ENCODE measurements around the gene KCNQ1.

Gene KCNQ1

GRCh38 chr11:2426221-2426620 lies 18.6 kb upstream of the KCNQ1 start:
- DNase-seq: no peak

DNA sequence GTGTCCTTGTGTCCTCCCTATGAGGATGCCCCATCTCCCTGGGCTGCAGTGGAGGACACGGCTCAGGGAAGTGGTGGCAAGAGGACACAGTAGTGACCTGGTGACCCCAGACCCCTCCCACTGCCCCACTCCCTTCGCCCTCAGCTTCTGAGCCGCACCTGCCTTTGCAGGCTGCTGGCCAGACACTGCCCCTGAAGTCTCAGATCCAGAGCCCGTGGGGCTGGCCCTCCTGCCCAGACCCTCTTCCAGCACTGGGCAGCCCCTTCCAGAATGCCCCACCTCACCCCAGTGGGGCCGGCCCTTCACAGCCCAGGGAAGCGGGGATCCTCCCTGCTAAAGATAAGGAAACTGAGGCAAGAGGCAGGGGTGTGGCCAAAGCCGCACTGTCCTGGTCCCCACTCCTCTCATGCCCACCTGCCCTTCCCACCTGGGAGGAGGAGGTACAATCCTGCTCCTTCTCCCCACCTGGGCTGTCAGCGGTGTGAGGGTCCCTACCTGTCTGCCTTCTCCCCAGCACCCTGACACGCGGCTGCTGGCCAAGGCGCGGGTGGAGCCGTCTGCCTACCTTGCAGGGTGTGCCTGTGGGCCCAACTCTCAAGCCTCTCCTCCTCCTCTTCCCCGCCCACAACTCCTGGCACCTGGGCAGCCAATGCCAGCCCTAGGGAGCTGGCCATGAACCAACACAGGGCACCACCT lies 17.8 kb upstream of the KCNQ1 start:
- DNase-seq: no peak

GRCh38 chr11:2427721-2428321 lies 17.0 kb upstream of the KCNQ1 start:
- DNase-seq: no peak

GRCh38 chr11:2428322-2428795 lies 16.4 kb upstream of the KCNQ1 start:
- DNase-seq: peak; percentile 12

GRCh38 chr11:2431395-2431794 lies 13.4 kb upstream of the KCNQ1 start:
- DNase-seq: no peak

DNA sequence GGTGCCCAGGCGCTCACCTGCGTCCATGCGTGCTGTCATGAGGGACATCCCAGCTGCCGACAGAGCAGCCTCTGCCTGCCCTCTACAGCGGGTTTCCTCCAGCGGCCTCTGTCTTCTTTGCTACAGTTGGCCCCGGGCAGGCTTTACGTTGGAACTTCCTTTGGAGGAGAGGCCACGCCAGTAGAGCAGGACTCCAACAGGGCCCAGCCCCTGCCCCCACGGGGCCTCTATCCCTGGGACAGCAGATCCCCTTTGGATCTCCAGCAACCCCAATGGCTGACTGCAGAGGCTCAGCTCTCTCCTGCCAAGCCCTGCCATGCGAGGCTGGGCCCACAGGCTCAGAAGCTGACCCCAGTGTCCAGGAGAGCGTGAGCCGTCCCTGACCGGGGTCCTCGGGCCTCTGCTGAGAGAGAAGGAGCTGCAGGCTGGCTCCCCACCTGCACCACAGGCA lies 12.6 kb upstream of the KCNQ1 start:
- no peak for DNase-seq

DNA sequence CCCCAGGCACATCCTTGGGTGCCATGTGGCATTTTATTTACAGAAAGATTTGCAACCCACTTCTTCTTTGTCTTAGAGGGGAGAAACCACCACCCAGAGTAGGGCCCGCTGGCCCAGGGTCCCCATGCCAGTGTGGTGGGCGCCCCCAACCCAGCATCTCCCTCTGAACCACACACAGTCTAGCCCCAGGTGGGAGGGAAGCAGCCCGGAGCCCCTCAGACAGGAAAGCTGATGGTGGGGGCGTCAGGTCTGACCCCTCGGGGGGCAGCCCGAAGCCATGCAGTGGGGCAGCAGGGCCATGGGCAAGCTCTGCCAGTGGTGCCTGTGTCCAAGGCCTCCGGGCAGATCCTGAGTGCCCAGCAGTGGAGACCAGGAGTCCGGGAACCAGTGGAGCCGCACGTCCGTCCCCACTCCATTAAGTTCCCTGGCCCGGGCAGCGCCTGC lies 12.2 kb upstream of the KCNQ1 start:
- no peak for DNase-seq

DNA sequence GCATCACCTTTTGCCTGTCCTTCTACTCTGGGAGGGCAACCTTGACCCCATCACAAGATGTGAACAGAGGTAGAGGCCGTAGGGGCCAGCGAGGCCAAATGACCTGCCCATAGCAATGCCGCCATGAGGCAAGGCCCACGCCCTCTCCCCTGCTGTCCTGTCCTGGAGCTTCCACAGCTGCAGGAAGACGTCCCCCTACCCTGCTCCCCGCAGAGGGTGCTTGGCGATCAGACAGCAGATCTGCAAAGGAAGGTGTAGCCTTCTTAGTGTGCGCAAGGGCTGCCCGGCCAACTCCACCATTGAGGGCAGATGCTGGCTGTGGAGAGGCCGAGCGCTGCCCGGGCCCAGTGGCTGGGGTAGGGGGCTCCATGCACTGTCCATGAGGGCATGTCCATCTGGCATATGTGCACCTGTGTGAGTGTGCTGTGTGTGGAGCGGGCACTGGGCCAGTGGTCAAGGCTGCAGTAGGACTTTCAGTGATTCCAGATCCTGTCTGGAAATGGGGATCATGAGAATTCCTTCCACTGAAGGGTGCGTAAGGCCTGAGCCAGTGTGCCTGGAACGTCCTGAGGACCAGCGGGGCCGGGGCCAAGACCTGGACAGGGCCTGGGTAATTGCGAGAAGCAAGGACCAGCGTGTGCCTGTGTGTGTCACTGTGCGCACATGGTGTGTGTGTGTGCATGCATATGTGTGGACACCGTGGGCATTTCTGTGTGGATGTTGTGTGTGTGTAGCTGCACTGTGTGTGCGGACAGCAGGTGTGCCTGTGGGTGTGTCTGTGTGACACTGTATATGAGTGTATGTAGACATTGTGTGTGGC lies 11.5 kb upstream of the KCNQ1 start:
- DNase-seq: no peak

- DNase-seq: no peak
Observed at GRCh38 chr11:2434008-2434407, 10.8 kb upstream of the KCNQ1 start.

- no peak for DNase-seq
Observed at GRCh38 chr11:2434506-2435255, 10.1 kb upstream of the KCNQ1 start.

DNA sequence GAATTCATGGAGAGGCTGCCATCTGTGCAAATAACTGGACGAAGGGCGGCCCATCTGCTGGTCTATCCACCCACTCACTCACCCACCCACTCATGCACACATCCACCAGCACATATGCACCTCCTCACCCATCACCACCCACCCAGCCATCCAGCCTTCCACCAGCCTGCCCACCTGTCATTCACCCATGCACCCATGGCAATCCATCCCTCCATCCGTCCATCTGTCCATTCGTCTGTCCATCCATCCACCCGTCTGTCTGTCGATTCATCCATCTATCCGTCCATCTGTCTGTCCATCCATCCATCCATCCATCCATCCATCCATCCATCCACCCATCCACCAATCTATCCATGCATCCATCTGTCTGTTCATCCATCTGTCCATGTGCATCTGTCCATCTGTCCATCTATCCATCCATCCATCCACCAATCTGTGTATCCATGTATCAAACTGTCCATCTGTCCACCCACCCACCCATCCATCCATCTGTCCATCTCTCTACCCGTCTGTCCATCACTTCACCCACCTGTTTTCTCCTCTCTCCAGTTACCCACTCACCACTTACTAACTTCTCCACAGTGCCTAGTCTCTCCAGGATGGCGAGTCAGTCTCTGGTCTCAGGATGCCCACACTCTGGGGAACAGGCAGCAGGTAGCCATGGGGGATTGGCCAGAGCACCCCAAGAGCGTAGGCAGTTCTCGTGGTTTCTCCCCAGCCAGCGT lies 9.4 kb upstream of the KCNQ1 start:
- no peak for DNase-seq

DNA sequence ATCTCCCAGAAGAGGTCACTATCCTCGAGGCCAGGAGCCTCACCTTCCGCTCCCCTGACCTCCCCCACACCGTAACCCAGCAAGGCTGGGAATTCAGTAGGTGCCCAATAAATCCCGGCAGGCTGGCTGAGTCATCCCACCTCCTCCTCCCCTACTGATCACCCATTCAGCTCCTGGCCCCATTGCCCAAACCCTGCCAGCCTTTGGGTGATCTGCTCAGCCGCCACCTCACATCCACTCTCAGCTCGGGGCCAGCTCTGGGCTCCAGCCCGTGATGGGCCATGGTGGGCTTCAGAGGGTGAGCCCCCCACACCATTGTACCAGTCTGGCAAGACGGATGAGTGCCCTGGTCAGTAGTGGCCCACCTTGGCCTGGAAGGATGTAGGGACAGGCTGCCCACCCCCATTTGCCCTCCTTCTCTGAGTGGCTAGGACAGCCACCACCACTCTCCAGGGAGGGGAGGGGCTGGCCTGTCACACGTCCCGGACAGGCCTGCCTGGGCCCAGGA lies 8.7 kb upstream of the KCNQ1 start:
- DNase-seq: no peak

GRCh38 chr11:2436521-2437031 lies 8.2 kb upstream of the KCNQ1 start:
- DNase-seq: no peak

DNA sequence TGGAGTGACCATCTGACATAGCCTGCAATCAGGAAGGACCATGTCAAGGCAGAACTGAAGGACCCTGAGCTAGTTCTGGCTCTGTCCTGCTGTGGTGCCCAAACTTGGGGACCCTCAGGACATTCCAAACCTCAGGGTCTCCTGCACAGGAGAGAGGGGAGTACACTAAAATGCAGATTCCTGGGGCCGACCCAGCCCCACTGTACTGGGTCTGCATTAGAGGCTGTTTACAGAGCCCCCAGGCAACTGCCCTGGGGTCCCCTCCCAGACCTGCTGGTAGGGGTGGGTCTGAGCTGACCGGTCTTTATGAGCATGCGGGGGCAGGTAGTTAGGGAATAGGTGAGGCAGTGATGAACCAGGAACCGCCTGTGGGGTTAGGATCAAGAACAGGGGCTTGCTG lies 7.3 kb upstream of the KCNQ1 start:
- no peak for DNase-seq

DNA sequence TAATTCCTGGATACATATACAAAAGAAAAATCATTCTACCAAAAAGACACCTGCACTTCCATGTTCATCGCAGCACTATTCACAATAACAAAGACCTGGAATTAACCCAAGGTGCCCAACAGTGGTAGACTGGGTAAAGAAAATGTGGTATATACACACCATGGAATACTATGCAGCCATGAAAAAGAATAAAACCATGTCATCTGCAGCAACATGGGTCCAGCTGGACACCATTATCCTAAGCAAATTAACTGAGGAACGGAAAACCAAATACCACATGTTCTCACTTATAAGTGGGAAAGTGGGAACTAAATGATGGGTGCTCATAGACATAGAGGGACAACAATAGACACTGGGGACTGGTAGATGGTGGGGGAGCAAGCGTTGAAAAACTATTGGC lies 5.0 kb upstream of the KCNQ1 start:
- no peak for DNase-seq

DNA sequence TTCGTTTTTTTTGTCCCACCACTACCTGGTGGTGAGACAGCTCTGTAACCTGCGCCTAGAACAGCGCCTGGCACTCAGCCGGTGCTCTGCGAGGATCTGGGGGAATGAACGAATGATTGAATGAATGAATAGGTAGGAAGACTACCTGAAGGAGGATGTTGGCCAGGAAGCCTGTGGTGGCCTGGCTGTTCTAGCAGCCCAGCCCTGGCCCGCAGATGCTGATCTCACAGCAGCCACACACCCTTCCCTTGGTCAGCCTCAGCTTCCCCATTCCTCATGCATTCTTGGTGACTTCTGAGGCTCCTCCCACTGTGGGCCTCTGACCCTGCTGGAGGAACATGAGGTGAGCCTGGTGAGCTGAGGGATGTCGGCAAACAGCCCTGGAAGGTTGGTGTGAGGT lies 4.2 kb upstream of the KCNQ1 start:
- DNase-seq: no peak

DNA sequence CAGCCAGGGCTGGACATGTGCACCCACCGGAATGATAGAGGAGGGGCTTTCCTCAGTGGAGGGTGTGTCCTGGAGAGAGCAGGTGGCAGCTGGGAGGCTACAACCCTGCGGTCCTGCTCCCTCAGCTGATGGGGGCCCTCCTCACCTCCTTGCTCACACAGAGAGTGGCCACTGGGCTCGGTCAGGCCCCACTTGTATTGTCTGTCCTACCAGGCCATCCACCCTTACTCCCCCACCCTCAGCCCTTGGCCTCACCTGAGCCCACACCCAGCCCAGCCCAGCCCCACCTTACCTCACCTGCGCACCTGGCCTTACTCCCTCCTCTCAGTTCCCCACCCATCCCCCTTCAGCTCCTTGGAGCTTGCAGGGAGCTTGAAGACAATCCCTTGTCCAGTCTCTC lies 3.6 kb upstream of the KCNQ1 start:
- DNase-seq: no peak

- DNase-seq: no peak
Observed at GRCh38 chr11:2442589-2442988, 2.2 kb upstream of the KCNQ1 start.

- no peak for DNase-seq
Observed at GRCh38 chr11:2443406-2443805, 1.4 kb upstream of the KCNQ1 start.

GRCh38 chr11:2443881-2444820 lies 657 bp upstream of the KCNQ1 start, which contains the start of gene TRPM5:
Gene TRPM5, minus strand, starts transcription at chr11:2444514. Its CDS starts 21,478 bp downstream, at chr11:2423036.
- DNase-seq: no peak

All from fibroblast of skin of abdomen (primary cell).